OCI-LY1 (cell line): ENCODE results near the gene KCNK1.

Experiments used
- EZH2 ChIP-seq: fragments of 200-600 bp; sonication (generic), shearing (Covaris generic); IDR thresholded peaks from 2 replicates; pipeline ENCODE4 v1.8.0; 2017; ENCODE audit warnings: borderline replicate concordance, mixed run types, mild to moderate bottlenecking, antibody characterized with exemption, low read length, moderate library complexity, mixed read lengths
- TF ChIP-seq, protein P1 (sequence below): fragments of 200-600 bp; sonication (generic), shearing (Covaris generic); IDR thresholded peaks from 2 replicates; pipeline ENCODE4 v1.5.1; 2017; ENCODE audit warnings: mild to moderate bottlenecking, antibody characterized with exemption, low read length, moderate library complexity, mixed read lengths

GRCh38 chr1:233679030-233679429 is 65.1 kb downstream of the KCNK1 start:
- TF ChIP-seq, protein P1, sequence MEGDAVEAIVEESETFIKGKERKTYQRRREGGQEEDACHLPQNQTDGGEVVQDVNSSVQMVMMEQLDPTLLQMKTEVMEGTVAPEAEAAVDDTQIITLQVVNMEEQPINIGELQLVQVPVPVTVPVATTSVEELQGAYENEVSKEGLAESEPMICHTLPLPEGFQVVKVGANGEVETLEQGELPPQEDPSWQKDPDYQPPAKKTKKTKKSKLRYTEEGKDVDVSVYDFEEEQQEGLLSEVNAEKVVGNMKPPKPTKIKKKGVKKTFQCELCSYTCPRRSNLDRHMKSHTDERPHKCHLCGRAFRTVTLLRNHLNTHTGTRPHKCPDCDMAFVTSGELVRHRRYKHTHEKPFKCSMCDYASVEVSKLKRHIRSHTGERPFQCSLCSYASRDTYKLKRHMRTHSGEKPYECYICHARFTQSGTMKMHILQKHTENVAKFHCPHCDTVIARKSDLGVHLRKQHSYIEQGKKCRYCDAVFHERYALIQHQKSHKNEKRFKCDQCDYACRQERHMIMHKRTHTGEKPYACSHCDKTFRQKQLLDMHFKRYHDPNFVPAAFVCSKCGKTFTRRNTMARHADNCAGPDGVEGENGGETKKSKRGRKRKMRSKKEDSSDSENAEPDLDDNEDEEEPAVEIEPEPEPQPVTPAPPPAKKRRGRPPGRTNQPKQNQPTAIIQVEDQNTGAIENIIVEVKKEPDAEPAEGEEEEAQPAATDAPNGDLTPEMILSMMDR: no peak
- no peak for TF ChIP-seq EZH2
